Trophoblast cell (in vitro differentiated cells and primary cell): Measurements from ENCODE around the gene TVP23B.
"Not testable (repeated sequence)": the region's sequence is repeated elsewhere in the genome, so short reads cannot be mapped to it uniquely, and the experiment has no call there.

Experiments used
- DNase-seq, 2 donors: peaks; one replicate each; pipeline ENCODE4 v3.0.0-alpha.2; 2016
- H2AFZ ChIP-seq: 2 replicates; pipeline ENCODE4 v1.6.1; 2013; ENCODE audit warnings: low read length, moderate library complexity, mild to moderate bottlenecking; ENCODE audit not compliant: insufficient read depth, poor library complexity
- H2AK5ac ChIP-seq: 2 replicates; pipeline ENCODE4 v1.6.1; 2013; ENCODE audit warnings: mild to moderate bottlenecking, low read length
- H2BK120ac ChIP-seq: 2 replicates; pipeline ENCODE4 v1.6.1; 2013; ENCODE audit warnings: low read length, mild to moderate bottlenecking, moderate library complexity; ENCODE audit not compliant: insufficient read depth, poor library complexity
- H2BK12ac ChIP-seq: 2 replicates; pipeline ENCODE4 v1.6.1; 2013; ENCODE audit warnings: mild to moderate bottlenecking, low read length, moderate library complexity
- H2BK5ac ChIP-seq: 2 replicates; pipeline ENCODE4 v1.6.1; 2013; ENCODE audit warnings: low read length, low read depth, moderate library complexity, mild to moderate bottlenecking; ENCODE audit not compliant: poor library complexity
- H3K14ac ChIP-seq: 2 replicates; pipeline ENCODE4 v1.6.1; 2013; ENCODE audit warnings: mild to moderate bottlenecking, low read length
- H3K18ac ChIP-seq: 2 replicates; pipeline ENCODE4 v1.6.1; 2013; ENCODE audit warnings: mild to moderate bottlenecking, low read length
- H3K23ac ChIP-seq: 2 replicates; pipeline ENCODE4 v1.6.1; 2013; ENCODE audit warnings: low read length
- H3K27ac ChIP-seq: 2 replicates; pipeline ENCODE4 v1.5.1; 2013; ENCODE audit warnings: low read depth, mild to moderate bottlenecking, inconsistent platforms, low read length, moderate library complexity
- H3K27me3 ChIP-seq: 2 replicates; pipeline ENCODE4 v1.6.1; 2013; ENCODE audit warnings: inconsistent platforms, mild to moderate bottlenecking, low read length, moderate library complexity; ENCODE audit not compliant: insufficient read depth
- H3K36me3 ChIP-seq, 2 experiments: 1 replicate in 1 of 2; 2 replicates in 1 of 2; pipeline ENCODE4 v1.6.1; 2013; ENCODE audit warnings: low read length in 2 of 2, mild to moderate bottlenecking in 2 of 2, moderate library complexity in 1 of 2; ENCODE audit not compliant: insufficient read depth in 2 of 2, control insufficient read depth in 1 of 2
- H3K4ac ChIP-seq: 2 replicates; pipeline ENCODE4 v1.6.1; 2013; ENCODE audit warnings: low read depth, mild to moderate bottlenecking, low read length, moderate library complexity
- H3K4me1 ChIP-seq, 2 experiments: 1 replicate in 1 of 2; 2 replicates in 1 of 2; pipeline ENCODE4 v1.6.1; 2013; ENCODE audit warnings: low read length in 2 of 2, mild to moderate bottlenecking in 2 of 2, moderate library complexity in 1 of 2; ENCODE audit not compliant: insufficient read depth in 2 of 2, control insufficient read depth in 1 of 2
- H3K4me2 ChIP-seq: 2 replicates; pipeline ENCODE4 v1.6.1; 2013; ENCODE audit warnings: inconsistent platforms, mild to moderate bottlenecking, low read length, moderate library complexity
- H3K4me3 ChIP-seq: 2 replicates; pipeline ENCODE4 v1.5.1; 2013; ENCODE audit warnings: mild to moderate bottlenecking, low read depth, low read length, inconsistent platforms
- H3K79me1 ChIP-seq: one replicate; pipeline ENCODE4 v1.6.1; 2013; ENCODE audit warnings: low read length
- H3K79me2 ChIP-seq: 2 replicates; pipeline ENCODE4 v1.6.1; 2013; ENCODE audit warnings: low read length, mild to moderate bottlenecking; ENCODE audit not compliant: control insufficient read depth, insufficient read depth, poor library complexity
- H3K9ac ChIP-seq: 2 replicates; pipeline ENCODE4 v1.6.1; 2013; ENCODE audit warnings: mild to moderate bottlenecking, low read length
- H3K9me3 ChIP-seq: 2 replicates; pipeline ENCODE4 v1.6.1; 2013; ENCODE audit warnings: low read depth, mild to moderate bottlenecking, control low read depth, inconsistent platforms, low read length; ENCODE audit not compliant: insufficient read depth
- H4K12ac ChIP-seq: 2 replicates; pipeline ENCODE4 v1.6.1; 2013; ENCODE audit warnings: low read depth, mild to moderate bottlenecking, low read length, moderate library complexity
- H4K8ac ChIP-seq: 2 replicates; pipeline ENCODE4 v1.6.1; 2013; ENCODE audit warnings: low read depth, mild to moderate bottlenecking, low read length, moderate library complexity
- H4K91ac ChIP-seq: one replicate; pipeline ENCODE4 v1.6.1; 2013; ENCODE audit warnings: low read depth, mild to moderate bottlenecking, low read length, moderate library complexity
- WGBS: extraction: QIAGEN DNeasy Blood & Tissue Kit; methylation state at CpG from one replicate; pipeline ENCODE4 v1.1.7; 2013; ENCODE audit warnings: missing lambda C conversion rate; ENCODE audit not compliant: insufficient read length, insufficient coverage; ENCODE audit errors: extremely low coverage; 5-methylcytosine and 5-hydroxymethylcytosine counted together

TVP23B gene

DNA sequence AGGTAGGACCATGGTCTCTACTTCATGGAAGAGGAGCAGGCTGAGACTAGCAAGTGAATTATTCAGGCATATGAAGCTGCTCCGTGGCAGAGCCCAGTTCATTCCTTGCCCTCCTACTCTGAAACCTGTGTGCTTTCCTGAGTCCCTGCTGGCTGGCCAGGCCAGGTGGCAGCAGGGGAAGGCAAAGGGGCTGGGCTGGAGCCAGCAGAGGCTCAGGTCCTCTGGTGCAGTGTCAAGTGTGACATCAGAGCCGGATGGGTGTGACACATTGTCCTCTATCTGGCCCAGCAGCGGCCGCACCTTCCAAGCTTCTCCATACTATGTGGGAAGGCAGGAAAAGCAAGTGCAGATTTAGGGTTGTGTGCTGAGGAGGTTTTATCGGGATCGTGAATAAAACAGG, 39.8 kb upstream of the TVP23B start:
- not testable (repeated sequence) for H3K9ac ChIP-seq, H2BK12ac ChIP-seq, H3K14ac ChIP-seq, H3K9me3 ChIP-seq, H2BK5ac ChIP-seq, H3K79me1 ChIP-seq, H3K27me3 ChIP-seq, H3K18ac ChIP-seq, H3K4me2 ChIP-seq, H3K79me2 ChIP-seq, H4K12ac ChIP-seq, H4K91ac ChIP-seq, DNase-seq, H3K23ac ChIP-seq, H3K4me3 ChIP-seq, H2BK120ac ChIP-seq, H3K4ac ChIP-seq, H3K36me3 ChIP-seq, H3K27ac ChIP-seq, H2AK5ac ChIP-seq, H4K8ac ChIP-seq, H3K4me1 ChIP-seq, H2AFZ ChIP-seq
- WGBS = no CpG with 5 or more reads among the region's 6 CpGs

DNA sequence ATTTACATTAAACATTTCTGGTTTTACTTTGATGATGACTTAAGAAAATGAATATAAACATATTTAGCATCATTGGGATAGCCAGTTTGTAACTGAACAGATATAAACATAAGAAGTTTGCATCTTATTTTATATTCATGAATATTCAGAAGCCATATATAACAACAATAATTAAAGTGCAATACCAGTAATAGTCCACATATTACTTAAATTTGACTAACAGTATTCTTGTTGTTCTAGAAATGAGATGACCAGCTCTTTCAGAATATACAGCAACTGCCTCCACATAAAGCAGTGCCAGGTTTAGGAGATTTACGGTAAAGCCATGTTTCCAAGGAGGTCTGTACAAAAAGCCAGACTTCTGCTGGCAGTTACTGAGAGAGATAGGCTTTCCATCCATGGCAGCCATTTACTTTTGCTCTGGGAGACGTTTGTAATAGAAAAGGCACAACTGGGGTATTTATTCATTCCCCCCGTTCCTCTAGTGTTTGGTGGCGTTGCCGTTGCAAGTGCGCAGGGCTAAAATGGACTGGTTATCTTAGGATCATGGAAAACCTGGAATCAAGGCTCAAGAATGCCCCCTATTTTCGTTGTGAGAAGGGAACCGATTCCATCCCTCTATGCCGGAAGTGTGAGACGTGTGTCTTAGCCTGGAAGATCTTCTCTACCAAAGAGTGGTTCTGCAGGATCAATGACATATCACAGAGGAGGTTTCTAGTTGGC, 37.1 kb upstream of the TVP23B start, which contains the start of gene FBXW10:
FBXW10 (plus strand) TSS at position 356 of the 723 bp plus-strand sequence; CDS start at position 547, 191 bp downstream.
- H3K9me3 ChIP-seq, H4K91ac ChIP-seq, H2BK12ac ChIP-seq, H3K23ac ChIP-seq, H3K79me1 ChIP-seq, H4K8ac ChIP-seq, H3K14ac ChIP-seq, H3K9ac ChIP-seq, H3K4me2 ChIP-seq, H3K79me2 ChIP-seq, DNase-seq, H3K18ac ChIP-seq, H2AFZ ChIP-seq, H2BK5ac ChIP-seq, H3K27ac ChIP-seq, H3K27me3 ChIP-seq, H2AK5ac ChIP-seq, H3K4ac ChIP-seq, H3K4me3 ChIP-seq, H2BK120ac ChIP-seq, H3K36me3 ChIP-seq, H4K12ac ChIP-seq, H3K4me1 ChIP-seq: not testable (repeated sequence)
- WGBS = no CpG with 5 or more reads among the region's 10 CpGs

DNA sequence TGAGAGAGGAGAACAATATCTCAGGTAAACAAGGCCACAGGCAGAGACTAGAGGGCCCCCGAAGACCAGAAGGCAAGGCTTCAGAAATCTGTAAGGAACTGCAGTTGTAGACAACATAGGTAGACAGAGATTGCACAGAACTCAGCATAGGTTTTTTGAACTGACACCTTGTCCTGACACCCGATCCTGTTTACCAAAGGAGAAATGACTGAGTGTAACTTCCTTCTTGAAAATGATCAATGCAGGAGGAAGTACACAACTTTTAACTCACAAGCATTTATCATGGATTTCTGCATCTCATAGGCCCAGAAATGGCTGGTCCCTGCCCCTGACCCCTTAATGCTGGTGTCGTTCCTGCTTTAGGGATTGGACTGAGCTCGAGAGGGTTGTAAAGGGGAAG, 36.3 kb upstream of the TVP23B start:
- not testable (repeated sequence) for H2AK5ac ChIP-seq, H3K4me3 ChIP-seq, H3K4me1 ChIP-seq, H3K79me2 ChIP-seq, H2AFZ ChIP-seq, H3K9me3 ChIP-seq, H3K4ac ChIP-seq, H3K18ac ChIP-seq, H3K27ac ChIP-seq, DNase-seq, H3K9ac ChIP-seq, H3K23ac ChIP-seq, H3K36me3 ChIP-seq, H2BK5ac ChIP-seq, H4K12ac ChIP-seq, H3K79me1 ChIP-seq, H4K8ac ChIP-seq, H3K27me3 ChIP-seq, H3K4me2 ChIP-seq, H3K14ac ChIP-seq, H4K91ac ChIP-seq, H2BK12ac ChIP-seq, H2BK120ac ChIP-seq
- WGBS = no CpG with 5 or more reads among the region's 4 CpGs

DNA sequence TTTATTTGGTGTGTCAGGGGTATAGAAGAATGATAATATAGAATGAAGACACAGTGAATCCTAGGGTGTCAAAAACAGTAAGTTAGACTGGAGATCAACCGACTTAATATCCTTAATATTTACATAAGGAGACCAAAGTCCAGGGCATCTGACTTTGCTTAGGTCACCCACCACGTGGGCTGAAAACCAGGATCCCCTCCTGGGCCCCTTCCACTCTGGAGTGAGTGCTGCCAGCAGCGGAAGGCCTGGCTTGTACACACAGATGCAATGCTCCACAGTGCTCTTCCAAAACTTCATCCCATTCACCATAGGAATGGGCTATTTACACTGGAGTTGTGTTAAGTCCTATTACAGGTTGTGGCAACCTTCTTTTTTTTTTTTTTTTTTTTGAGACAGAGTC, 34.4 kb upstream of the TVP23B start:
- H4K8ac ChIP-seq, H3K79me2 ChIP-seq, H3K4me3 ChIP-seq, H3K14ac ChIP-seq, H3K4me1 ChIP-seq, H3K18ac ChIP-seq, H3K79me1 ChIP-seq, H3K4ac ChIP-seq, H4K12ac ChIP-seq, H4K91ac ChIP-seq, H3K9me3 ChIP-seq, H3K23ac ChIP-seq, H3K4me2 ChIP-seq, H2BK12ac ChIP-seq, H3K36me3 ChIP-seq, H3K9ac ChIP-seq, DNase-seq, H3K27me3 ChIP-seq, H2AK5ac ChIP-seq, H2BK120ac ChIP-seq, H2BK5ac ChIP-seq, H3K27ac ChIP-seq, H2AFZ ChIP-seq: not testable (repeated sequence)
- WGBS = no CpG with 5 or more reads among the region's 3 CpGs
